GM19395 (cell line): ENCODE data around the gene KLHDC4.

Experiments
- ATAC-seq: cut with Tn5 transposase; IDR thresholded peaks from one replicate; pipeline ENCODE4 v1.9.1; 2021; ENCODE audit warnings: mild to moderate bottlenecking, moderate library complexity; ENCODE audit not compliant: unreplicated experiment

The KLHDC4 gene

DNA sequence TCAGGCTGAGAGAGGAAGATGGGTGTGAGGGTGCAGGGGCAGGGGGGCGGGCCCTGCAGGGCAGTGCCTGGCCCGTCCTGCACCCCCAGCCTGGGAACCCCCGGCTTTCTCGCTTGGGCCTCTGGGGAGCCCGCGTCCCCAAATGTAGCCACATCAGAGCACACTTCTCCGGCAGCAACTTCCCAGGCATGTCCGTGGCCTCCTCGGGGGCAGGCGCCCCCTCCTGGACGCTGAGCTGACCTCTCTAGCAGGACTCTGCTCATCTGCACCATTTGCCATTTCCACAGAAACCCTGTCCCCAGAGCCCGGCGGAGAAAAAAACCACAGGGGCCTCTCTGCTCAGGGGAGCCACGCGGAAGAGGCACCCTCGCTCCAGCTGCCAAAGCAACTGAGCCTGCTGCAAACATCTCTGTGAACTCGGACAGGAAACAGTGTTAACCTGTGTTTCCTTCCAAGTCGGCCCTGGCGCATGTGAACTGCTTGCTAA lies 63.4 kb downstream of the KLHDC4 start:
- peak; percentile 56 for ATAC-seq

DNA sequence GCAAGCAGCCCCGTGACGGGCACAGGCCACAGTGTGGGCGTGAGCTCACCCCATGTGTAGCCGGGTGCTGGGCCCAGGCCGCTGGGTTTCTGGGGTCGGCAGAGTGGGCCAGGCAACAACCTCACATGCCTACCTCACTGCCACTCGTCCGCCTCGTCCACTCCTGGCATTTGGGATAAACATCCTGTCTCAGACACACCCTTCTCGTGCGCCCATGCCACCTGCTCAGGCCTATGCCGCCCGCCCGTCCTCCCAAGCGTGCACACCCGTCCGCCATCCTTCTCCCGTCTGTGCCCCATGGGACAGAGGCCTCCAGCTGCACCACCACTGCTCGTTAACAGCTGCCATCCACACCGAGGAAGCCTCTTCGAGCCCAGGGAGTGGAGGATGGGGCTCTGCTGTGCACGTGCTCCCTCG lies 64.3 kb downstream of the KLHDC4 start:
- no peak for ATAC-seq

DNA sequence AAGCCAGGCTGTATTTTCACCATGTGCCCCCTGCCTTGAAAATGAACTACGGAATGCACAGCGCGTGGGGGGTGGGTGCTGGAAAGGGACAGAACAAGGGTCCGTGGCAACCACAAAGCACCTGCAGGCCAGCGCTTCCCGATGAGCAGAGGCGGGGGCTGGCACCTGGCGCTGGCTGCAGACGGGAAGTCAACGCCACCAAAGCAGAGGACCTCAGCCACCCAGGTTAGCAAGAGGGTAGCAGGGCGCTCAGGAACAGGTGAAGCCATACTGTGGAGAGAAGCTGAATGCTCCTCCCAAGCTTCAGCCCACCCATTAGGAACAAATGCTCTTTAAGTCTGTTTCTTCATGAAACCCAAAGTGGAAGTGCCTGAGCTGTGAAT lies 64.7 kb downstream of the KLHDC4 start:
- no peak for ATAC-seq

GRCh38 chr16:87700406-87701077 lies 65.2 kb downstream of the KLHDC4 start:
- no peak for ATAC-seq

- no peak for ATAC-seq
Measured at GRCh38 chr16:87698676-87699199, 67.0 kb downstream of the KLHDC4 start.

DNA sequence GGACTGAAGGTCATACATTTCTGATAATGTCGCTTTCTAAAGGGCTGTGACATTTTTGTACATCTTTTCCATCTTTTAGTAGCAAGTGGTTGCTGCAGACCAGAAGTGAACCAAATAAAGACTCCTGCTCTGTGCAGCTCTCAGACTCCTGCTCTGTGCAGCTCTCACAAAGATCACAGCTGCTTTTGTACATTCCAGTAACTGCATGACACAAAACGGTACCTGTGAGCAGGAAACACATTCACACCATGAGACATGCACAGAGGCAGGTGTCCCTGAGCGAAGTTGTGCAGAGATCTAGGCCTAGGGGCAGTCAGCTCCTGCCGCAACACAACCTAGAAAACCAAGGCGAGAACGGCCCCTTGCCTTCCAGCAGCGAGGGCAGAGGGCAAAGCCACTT lies 67.5 kb downstream of the KLHDC4 start:
- peak; percentile 58 for ATAC-seq

- no peak for ATAC-seq
Measured at GRCh38 chr16:87697792-87698191, 68.0 kb downstream of the KLHDC4 start.

- ATAC-seq, result no peak
Measured at GRCh38 chr16:87697256-87697655, 68.5 kb downstream of the KLHDC4 start.

GRCh38 chr16:87696726-87697125 lies 69.1 kb downstream of the KLHDC4 start:
- no peak for ATAC-seq

DNA sequence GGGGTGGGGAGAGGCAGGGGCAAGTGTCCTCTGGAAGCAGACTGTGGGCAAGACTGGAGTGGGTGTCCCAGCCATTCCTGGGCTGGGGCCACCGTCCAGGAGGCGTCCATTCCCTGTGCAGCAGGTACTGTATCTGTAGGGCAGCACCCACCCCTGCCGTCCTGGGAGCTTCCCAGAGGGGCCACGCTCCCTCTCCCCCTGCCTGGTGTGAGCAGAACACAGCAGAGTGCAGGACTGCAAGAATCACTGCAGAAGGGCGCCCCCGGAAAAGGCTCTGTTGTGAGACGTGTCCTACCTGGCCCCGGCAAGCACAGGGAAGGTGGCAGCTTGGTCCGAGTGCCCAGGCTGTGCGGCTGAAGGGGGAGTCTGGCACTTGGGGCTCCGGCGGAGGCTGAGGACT lies 70.3 kb downstream of the KLHDC4 start:
- ATAC-seq, result no peak

GRCh38 chr16:87694441-87695125 lies 71.2 kb downstream of the KLHDC4 start:
- ATAC-seq, result no peak

GRCh38 chr16:87693827-87694226 lies 72.0 kb downstream of the KLHDC4 start:
- no peak for ATAC-seq

- ATAC-seq, result no peak
Measured at GRCh38 chr16:87692756-87693155, 73.0 kb downstream of the KLHDC4 start.

DNA sequence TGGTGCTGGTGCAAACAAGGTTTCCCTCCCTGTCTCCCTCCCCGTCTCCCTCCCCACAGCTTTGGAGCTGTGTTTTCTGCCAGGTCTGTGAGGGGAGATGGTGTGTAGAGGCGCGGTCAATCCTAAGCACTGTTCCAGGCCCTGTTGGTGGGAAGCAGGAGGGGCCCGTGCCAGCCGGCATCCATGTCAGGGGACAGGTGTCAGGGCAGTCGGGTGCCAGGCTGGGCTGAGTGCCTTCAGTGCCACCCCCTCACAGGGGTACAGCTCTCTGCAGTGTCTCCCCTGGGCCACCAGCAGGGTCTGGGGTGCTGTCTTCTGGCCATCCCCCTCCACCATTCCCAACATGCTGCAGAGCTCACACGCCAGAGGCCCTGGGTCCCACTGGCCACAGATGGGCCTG lies 73.6 kb downstream of the KLHDC4 start:
- no peak for ATAC-seq

DNA sequence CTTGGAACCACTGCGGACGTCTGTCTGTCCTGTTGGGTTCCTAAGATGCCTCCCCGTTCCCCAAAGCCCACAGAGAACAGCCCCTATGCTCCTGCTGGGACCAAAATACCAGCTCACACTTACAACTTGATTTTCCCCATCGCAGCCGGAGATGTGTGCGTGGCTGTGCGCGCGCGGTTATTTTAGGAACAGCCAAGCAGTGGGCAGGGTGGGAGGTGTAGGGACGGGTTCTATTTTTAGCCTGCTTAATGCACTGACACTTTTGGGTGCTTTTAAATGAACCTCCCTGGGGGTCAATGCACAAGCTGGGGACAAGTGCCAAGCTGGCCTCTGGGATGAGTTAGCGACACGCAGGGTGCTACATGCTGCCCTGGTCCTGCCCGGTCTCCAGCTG lies 74.1 kb downstream of the KLHDC4 start:
- ATAC-seq, result no peak

DNA sequence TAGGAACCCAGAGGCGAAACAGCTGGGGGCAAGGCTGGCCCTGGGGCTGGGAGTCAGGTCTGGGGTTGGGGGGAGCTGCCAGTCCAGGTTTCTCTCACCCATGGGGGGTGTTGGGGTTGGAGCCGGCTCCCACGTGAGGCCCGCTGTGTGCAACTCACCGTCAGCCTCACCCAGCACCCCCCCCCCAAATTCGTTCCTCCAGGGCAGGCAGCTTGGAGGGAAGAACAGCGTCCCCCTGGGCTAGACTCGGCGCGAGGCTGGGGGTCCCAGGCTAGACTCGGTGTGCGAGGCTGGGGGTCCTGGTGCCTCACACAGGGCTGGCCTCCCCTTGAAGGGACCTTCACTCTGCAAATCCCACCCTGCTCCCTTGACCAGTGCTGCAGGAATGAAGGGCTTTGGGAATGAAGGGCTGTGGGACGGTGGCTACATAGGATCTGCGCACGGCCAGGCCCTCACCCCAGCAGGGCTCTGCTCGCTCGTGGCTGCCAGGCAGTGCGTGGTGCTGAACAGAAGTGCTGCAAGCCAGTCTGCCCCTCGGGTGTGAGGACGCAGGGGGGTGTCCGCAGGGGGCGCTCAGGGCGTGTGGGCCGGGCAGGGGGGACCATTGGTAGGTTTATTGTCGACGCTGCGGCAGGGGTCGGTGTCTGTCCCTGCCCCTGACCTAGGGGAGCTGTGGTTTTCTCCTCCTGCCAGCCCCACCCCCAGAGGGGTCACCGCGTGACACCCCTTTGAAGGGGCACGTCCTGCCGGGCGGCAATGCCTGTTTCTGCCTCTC lies 74.7 kb downstream of the KLHDC4 start:
- ATAC-seq, result no peak

DNA sequence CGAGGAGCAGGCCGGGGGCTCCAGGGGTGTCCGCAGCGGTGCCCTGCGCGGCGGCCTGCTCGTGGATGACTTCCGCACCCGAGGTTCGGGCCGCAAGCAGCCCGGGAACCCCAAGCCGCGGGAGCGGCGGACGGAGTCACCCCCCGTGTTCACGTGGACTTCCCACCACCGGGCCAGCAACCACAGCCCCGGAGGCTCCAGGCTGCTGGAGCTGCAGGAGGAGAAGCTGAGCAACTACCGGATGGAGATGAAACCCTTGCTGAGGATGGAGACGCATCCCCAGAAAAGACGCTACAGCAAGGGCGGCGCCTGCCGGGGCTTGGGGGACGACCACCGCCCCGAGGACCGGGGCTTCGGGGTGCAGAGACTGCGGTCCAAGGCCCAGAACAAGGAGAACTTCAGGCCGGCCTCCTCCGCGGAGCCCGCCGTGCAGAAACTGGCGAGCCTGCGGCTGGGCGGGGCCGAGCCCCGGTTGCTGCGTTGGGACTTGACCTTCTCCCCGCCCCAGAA lies 75.8 kb downstream of the KLHDC4 start:
- no peak for ATAC-seq

- no peak for ATAC-seq
Measured at GRCh38 chr16:87688876-87689815, 76.6 kb downstream of the KLHDC4 start.

DNA sequence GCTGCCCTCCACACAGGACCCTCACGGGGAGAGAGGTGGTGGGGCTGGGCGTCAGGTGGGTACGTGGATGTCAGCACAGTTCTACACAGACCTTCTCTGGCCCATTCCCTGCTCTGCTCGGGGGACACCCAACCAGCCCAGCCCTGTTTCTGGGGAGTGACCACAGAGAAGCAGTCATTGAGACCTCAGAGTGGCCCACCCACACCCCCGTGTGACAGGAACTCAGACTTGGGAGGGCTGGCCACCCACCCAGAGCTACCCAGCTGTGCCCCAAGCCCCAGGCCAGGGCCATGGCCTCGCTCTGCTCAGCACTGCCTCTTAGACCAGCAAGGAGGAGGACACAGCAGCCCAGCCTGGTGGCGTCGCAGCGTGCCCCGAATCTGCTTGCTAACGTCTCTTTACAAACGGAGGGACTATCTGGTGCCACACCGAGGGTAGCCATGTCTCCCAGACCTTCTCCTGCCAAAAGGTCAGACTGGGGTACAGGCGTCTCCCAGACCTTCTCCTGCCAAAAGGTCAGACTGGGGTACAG lies 77.7 kb downstream of the KLHDC4 start:
- no peak for ATAC-seq
